HG02678 (cell line): ENCODE data around the gene PTPA.

ENCODE experiments used
- ATAC-seq: cut with Tn5 transposase; IDR thresholded peaks from one replicate; pipeline ENCODE4 v1.9.1; 2021; ENCODE audit warnings: mild to moderate bottlenecking, moderate library complexity; ENCODE audit not compliant: unreplicated experiment

The PTPA gene

GRCh38 chr9:129081388-129081904 is 29.8 kb upstream of the PTPA start:
- no peak for ATAC-seq

GRCh38 chr9:129084087-129084486 is 27.1 kb upstream of the PTPA start:
- ATAC-seq = no peak

- no peak for ATAC-seq
Observed at GRCh38 chr9:129089246-129089645, 22.0 kb upstream of the PTPA start.

GRCh38 chr9:129093602-129094386 is 17.4 kb upstream of the PTPA start:
- no peak for ATAC-seq

GRCh38 chr9:129094387-129095169 is 16.6 kb upstream of the PTPA start:
- no peak for ATAC-seq

DNA sequence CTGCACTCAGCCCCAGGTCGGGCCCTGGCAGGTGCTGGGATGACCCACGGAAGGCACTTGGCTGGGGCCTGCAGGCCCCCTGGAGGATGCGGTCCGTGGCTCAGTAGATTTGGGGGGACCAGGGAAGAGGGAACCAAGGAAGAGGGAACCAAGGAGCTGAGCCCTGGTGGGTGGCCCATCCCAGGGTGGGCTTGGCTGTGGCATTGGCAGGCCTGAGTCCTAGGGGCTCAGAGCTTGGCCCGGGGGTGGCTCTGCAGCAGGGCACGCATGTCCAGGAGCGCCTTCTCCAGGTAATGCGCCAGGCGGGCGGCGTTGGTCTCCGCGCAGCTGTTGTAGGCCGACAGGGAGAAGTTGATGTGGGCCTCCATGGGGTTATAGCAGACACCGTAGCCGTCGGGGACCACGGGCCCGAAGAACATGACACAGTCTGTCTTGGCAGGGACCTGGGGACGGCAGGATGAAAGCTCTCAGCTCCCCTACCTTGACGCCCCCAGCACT is 16.0 kb upstream of the PTPA start:
- no peak for ATAC-seq

DNA sequence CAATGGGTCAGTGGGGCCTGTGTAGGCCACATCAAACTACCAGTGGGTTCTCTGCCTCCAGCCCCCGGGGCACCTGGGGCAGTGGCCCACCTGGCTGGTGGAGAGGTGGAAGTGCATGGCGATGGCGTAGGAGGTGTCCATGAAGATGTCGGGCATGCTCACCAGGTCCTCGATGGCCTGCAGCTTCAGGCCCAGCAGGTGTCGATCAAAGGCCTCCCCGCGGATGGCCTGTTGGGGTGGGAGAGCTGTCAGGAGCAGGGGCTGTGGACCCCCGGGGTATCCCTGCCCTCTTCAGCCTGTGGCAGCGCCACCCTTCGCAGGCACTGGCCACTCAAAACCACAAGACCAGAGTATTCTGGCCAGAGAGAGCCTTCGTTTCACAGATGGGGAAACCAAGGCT is 15.3 kb upstream of the PTPA start:
- ATAC-seq = no peak

- ATAC-seq = no peak
Observed at GRCh38 chr9:129097671-129098306, 13.4 kb upstream of the PTPA start.

DNA sequence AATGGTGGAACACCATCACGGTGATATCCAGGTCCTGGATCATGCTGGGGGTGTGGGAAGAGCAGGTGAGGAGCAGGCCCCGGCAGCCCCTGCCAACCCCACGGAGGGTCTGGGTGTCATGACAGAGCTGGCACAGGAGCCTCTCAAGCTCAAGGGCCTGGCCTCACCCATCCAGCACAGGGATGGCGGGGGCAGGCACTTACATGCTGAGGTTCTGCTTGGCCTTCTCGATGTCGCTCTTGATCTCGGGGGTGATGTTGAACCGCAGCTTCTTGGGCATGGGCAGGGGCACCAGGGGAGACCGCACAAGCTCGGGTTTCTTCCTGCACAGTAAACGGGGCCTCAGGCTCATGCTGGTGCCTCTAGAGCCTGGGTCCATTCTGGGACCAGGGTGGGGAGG is 12.9 kb upstream of the PTPA start:
- ATAC-seq = no peak

DNA sequence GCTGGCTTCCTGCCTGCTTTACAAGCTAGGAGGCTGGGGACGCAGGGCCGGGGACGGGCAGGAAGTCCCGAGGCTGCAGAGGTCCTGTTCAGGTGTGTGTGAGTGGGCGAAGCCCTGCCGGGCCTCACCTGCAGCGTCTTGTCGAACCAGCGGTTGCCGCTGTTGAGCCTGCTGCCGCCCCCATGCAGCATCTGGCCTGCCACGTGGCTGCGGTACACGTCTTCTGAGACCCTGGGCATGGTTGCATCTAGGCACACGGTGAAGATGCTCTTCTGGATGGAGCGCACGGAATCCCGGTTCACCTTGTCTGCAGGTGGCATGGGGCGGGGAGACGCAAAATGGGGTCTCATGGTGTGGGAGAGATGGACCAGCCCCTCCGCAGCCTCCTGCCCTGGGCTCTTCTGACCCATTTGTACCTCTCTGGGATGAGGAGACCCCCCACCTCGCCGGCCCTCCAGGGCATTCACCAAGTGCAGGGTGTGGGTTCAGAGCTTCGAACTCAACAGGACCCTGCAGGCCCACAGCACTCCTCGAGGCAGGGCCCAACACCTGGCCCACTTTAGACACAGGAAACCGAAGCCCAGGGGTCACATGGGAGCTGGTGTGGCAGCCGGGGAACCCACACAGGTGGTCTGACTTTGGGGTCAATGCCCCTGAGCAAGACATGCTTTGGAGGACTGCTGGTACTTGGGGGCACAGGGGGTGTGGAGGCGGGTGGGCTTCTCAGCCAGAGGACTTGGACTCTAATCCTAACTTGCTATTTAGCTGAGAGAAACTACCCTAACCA is 10.6 kb upstream of the PTPA start:
- ATAC-seq = no peak

GRCh38 chr9:129101279-129101678 is 9.9 kb upstream of the PTPA start:
- no peak for ATAC-seq

DNA sequence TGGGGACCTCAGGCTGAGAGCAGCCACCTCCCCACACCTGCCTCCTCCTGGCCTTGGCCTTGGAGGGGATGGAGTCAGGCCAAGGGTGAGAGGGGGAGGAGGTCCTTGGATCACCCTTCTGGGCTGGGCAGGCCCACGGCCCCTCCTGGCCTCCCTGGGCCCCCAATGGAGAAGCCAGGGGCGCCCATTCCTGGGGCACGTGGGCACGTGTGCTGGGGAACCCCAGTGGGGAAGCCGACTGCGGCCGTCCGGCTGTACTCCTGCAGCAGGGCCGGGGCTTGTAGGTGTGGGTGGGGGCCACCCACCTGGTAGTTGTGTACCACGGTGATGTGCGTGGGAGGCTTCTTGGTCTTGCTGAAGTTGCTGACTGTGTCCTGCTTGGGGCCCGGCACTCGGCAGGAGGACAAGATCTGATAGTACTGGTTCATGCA is 9.1 kb upstream of the PTPA start:
- ATAC-seq = no peak

GRCh38 chr9:129102791-129103594 is 8.2 kb upstream of the PTPA start:
- no peak for ATAC-seq

GRCh38 chr9:129103595-129103965 is 7.6 kb upstream of the PTPA start:
- ATAC-seq = no peak

DNA sequence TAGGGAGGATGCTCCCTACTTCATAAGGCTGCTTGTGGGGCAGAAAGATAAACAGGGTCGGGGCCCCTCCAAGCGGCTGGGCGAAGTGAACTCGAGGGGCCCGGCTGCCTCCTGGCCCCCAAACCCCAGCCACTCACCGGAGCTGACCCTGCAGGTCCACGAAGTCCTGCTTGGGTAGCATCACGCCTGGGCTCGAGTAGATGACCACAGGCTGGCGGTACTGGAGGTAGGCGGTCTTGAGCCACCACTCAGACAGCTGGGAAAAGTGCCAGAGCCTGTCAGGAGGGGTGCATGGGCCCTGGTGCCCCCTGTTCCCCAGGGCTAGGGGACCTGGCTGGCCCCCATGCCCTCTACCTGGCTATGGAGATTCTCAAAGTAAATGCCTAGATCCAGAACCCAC is 7.2 kb upstream of the PTPA start:
- ATAC-seq = no peak

GRCh38 chr9:129105857-129106694 is 5.1 kb upstream of the PTPA start:
- ATAC-seq = no peak

- no peak for ATAC-seq
Observed at GRCh38 chr9:129107651-129108050, 3.6 kb upstream of the PTPA start.

GRCh38 chr9:129108083-129108804 is 3.0 kb upstream of the PTPA start:
- ATAC-seq = no peak
